HG02852 (cell line): Measurements from ENCODE around the gene TACC2.

Experiments used
- ATAC-seq: cut with Tn5 transposase; IDR thresholded peaks from one replicate; pipeline ENCODE4 v1.9.1; 2021; ENCODE audit warnings: mild to moderate bottlenecking, moderate library complexity; ENCODE audit not compliant: unreplicated experiment

The TACC2 gene

DNA sequence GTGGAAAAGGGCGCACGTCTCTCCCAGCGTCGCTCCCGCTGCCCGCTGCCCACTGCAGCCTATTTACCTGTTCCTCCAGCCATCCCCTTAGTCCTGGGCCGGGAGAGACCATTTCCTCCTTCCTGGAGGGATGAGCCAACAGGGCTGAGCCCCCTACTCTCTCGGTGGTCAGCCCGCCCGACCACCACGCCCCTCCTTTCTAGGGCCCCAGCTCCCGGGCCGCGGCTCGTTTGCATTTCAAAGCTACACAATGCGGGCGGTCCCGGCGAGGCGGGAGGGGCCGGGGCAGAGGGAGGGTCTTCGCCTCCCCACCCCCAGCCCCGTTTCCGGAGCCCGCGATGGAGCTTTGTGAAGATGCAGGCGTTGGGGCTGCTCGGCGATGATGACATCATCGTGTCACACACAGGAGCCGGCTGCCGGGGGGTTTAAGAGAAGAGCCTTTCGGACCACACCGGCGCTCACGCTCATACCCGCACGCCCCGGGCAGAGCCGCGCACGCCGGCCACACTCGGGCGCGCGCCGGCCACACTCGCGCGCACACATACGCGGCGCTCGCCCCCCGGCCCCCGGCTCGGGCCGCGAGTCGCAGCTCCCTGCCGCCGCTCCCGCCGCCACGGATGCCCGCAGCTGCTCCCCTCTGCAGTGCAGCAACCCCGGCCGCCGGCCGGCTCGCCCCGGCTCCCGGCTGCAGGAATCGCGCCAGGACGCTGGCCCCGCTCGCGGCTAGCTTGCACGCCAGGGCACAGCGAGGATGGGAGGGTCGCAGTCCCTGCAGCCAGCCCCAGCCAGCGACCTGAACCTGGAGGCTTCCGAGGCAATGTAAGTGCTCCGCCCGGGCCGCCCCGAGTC, 174.4 kb downstream of the TACC2 start:
- no peak for ATAC-seq

GRCh38 chr10:122164023-122164601, 175.1 kb downstream of the TACC2 start:
- no peak for ATAC-seq

DNA sequence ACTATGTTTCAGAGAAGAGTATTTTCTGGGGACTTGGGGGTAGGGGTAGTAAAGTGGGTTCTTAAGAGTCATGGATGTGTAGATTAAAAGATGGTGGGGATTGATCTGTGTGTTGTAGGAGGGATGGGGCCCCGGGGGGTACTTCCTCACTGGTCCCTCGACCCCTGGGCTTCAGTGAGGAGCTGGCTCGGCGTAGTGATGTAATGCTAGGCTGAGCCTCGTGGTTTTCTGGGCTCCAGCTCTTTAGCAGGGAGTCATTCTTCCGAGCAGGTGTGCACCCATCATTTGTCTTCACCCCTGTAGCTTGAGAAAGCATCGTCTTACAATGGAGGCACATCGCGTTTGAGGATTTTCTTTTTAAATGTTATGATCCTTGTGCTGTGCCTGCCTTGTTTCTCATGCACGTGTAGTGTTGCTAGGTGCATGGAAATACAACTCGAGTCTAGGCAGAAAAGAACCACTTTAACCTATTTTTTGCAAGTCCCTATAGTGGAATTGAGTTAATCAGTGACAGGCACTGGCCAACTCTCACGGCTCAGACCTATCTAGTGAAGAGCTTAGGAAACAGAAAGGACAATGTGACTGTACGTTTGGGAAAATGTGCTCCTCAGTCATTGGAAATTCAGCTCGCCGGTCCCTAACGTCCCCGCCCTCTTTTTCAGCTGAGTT, 176.0 kb downstream of the TACC2 start:
- ATAC-seq, result no peak

GRCh38 chr10:122165484-122166276, 176.7 kb downstream of the TACC2 start:
- ATAC-seq, result no peak

DNA sequence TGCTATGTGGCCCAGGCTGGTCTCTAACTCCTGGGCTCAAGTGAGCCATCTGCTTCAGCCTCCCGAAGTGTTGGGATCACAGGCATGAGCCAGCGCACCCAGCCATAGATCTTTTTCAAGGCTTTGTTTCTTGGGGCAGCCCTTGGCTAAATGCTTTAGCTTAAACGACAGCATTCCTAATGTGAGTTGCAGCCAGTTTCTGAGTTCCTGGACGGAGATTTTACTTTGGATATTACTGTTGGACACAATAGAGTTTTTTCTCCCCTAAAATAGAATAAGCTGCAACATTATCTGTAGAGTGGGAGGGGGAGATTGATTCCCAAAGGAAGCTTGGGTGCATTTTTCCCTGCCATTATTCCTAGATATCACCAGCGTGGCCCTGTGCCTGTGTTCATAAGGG, 179.1 kb downstream of the TACC2 start:
- no peak for ATAC-seq

DNA sequence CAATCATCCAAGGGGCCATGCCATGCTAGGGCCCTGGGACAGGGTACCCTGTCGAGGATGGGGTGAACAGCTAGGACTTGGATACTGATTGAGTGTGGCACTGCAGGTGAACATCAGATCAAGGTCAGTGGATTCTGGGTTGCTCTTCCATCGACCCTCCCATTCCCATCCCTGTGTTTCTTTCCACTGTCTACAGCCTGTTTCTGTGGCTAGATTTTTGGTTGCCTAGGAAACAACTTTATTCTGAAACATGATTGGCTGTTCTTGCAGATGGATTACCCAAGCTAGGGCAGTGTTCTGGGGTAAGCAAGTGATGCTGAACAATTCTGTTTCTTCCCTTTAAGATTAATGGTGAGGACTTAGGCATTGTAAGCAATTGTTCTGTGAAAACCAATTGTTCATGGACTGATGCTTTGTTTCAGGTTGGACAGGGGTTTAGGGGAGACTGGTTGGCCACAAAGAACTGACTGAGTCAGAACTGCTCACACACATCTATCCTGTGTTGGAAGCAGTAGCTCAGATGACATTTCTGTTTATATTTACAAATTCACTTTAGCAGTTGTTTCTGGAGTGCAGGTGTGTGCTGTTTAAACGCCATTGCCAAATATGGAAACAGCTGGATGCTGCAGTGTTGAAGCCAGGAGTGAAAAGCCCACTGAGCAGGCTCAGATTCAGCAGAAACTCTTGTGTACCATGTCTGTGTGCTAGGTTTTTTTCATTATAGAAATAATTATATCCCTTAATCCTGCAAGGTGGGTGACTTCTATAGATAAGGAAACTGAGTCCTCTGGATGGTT, 179.8 kb downstream of the TACC2 start:
- no peak for ATAC-seq

- ATAC-seq, result no peak
Observed at GRCh38 chr10:122170802-122171201, 181.8 kb downstream of the TACC2 start.

DNA sequence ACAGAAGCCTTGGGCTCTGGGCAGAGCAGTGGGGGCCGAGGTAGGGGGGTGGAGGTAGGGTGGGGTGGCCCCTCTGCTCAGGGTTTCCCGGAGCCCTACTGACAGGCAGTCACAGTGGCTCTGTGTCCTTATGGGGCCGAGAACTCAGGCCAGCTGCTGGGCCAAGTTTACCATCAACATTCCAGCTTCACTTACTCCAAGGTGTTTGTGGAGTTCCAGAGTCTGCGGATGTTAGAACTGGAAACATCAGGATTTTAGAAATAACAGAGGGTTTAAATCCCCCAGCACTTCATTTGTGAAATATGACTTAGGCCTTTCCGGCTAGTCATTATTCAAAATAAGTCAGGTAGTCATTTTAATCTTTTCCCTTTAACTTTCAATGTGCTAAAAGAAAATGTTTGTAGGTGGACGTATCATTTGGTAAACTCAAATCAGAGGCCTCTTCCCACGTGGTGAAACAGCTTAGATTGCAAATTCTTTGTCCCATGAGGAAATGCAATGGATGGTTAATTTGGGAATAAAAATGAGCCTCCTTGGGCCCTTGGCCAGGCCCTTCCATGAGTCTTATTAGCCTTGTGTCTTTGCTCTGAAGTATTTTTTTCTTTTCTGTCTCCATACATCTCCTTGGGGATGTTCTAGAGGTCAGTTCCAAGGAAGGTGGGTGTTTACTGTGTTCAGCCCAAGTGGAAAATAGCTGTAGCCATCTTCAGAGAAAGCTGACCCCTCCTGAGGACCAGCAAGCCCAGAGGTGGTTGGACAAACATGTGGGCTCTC, 182.5 kb downstream of the TACC2 start:
- ATAC-seq, result no peak

- ATAC-seq, result no peak
Observed at GRCh38 chr10:122172361-122173008, 183.5 kb downstream of the TACC2 start.

- ATAC-seq, result no peak
Observed at GRCh38 chr10:122173337-122173736, 184.4 kb downstream of the TACC2 start.

GRCh38 chr10:122173766-122174435, 184.9 kb downstream of the TACC2 start:
- no peak for ATAC-seq

DNA sequence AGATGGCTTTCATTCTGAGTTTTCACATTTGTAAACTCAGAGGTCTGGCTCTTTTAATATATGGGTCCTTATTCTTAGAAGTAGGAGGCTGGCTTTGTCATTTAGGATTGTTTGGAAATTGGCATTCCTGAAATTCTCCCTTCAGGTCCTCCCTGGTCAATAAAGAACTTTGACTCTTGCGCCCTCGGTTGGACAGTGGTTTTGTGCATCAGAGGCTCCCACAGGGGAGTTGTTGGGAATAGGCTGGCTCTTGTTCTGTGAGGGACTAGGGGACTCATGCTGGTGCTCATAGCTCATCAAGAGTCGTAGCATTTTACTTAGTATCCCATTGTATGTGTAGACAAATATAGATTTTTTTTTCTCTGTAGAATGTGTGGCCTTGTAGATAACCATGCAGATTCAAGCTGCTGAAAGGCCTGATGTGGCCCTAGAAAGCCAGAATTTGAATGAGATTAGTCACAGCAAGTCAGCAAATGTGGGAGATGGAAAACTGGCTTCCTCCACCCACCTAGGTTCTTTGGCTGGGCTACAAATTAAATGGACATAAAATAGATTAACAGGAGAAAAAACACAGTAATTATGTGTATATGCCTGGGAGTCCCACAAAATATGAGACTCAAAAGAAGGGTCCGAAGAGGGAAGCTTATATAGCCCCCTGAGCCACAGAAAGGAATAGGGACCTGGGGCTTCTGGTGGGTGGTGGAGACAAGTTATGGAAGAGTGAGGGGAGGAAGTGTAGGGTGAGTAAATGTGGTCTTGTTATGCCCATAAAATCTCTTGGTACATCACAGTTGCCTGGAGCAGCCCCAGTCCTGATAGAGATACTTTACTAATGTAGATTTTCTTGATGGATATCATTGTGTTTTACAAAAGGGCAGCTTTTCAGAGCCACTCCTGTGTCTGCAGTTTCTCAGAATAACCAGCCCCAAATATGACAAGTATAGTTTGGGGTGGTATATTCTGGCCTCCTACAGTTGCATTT, 187.6 kb downstream of the TACC2 start:
- ATAC-seq, result no peak

GRCh38 chr10:122178655-122179054, 189.7 kb downstream of the TACC2 start:
- no peak for ATAC-seq

DNA sequence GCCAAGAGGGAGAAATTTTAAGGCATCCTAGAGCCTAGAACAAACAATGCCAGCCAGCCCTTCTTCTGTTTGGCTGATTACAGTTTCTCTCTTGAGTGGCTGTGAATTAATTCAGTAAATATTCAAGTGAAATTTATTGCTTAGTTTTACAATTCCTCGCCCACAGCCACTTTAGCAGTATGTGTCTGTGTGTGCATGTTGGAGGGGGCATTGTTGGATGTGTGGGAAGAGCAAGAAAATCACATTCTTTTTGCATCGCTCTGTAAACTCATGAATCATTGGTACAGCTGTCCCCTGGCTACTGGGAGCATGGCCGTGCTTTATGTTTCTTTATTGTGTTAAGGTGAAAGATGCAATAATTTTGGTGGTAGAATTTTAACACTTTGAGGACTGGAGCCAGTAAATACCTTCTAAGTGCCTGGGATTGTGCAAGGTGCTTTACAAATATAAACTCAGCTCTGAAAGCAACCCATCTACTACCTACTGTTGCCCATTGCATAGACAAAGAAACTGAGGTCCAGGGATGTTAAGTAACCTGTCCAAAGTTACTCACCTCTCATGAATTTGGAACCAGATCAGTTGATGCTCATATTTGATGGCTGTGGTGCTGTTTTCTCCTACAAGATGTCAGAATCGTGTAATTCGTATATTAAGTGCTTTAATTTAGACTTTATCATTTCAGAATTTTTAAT, 192.2 kb downstream of the TACC2 start:
- no peak for ATAC-seq

- ATAC-seq, result no peak
Observed at GRCh38 chr10:122181876-122182275, 192.9 kb downstream of the TACC2 start.

DNA sequence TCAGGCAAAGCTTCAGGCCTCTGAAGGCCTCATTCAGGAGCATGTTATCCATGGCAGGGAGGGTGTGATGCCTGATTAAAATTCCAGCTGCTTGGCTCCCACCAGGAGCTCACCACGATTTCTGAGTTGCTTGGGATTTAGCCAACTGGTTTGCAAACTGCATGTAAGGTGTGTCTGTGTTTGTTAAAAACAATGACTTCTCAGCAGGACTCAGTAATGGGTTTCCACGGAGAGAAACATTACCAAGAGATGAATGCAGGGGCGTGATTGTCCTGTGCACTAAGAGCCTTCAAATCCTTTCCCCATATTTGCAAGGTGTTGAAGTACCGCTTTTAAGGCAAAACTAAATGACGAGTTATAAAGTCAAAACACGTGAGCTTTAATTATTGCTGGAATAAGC, 193.3 kb downstream of the TACC2 start:
- no peak for ATAC-seq

- ATAC-seq, result no peak
Observed at GRCh38 chr10:122184254-122184653, 195.3 kb downstream of the TACC2 start.
